Ramos (cell line): Measurements from ENCODE around the gene ABCA3.

ENCODE experiments used
- in situ Hi-C: fragments of 300-500 bp; cut with MboI; formaldehyde crosslinking; loops from one replicate; pipeline ENCODE4 v1.14.3; 2022; ENCODE audit warnings: low sequenced_read_pairs; ENCODE audit not compliant: unreplicated experiment

Gene ABCA3

DNA sequence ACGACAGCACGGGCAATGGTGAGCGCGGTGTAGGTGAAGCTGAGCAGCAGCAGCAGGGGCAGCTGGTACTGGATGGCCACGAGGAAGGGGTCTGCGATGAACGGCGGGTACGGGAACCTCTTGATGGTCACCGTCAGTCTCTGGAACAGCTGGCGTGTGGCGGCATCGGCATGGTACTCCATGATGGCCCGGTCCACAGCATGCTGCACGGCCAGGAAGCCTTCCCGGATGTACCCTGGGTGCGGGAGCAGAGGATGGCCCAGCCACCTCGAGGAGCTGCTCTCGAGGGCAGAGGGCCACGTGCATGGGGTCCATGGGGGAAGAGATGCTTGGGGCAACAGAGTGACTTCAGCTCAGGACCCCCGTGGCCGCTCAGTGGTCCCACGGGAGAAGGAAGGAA lies 20.9 kb downstream of the ABCA3 start:
- in situ Hi-C loops, result no loop called here

DNA sequence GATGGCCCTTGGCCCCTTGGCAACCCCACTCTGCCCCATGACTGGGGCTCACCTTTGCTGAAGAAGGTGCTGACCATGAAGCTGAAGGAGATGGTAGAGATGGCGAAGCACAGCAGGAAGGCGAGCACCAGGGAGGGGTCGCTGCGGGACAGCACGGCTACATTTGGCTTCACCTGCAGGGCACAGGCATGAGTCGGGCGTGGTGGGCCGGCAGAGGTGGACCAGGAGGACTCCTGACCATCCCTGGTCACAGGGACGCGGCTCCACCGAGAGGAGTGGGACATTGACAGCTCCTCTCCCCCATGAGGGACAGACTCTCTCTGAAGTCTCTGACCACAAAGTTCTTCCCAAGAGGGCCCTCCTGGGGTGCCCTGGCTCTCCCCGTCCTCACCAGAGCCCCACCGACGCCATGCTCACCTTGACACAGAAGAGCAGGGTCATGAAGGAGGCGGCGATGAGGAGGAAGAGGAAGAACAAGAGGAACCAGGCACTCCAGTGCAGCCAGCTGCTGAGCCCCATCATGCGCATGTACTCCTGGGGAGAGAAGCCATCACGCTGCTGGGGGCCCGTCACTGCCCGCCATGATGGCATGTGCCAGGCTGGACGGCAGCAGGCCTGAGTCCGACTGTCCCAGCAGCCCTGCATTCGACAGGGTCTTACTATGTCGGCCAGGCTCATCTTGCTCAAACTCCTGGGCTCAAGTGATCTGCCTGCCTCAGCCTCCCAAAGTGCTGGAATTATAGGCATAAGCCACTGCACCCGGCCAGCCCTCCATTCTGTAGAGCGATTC lies 23.1 kb downstream of the ABCA3 start:
- in situ Hi-C loops, result no loop called here

DNA sequence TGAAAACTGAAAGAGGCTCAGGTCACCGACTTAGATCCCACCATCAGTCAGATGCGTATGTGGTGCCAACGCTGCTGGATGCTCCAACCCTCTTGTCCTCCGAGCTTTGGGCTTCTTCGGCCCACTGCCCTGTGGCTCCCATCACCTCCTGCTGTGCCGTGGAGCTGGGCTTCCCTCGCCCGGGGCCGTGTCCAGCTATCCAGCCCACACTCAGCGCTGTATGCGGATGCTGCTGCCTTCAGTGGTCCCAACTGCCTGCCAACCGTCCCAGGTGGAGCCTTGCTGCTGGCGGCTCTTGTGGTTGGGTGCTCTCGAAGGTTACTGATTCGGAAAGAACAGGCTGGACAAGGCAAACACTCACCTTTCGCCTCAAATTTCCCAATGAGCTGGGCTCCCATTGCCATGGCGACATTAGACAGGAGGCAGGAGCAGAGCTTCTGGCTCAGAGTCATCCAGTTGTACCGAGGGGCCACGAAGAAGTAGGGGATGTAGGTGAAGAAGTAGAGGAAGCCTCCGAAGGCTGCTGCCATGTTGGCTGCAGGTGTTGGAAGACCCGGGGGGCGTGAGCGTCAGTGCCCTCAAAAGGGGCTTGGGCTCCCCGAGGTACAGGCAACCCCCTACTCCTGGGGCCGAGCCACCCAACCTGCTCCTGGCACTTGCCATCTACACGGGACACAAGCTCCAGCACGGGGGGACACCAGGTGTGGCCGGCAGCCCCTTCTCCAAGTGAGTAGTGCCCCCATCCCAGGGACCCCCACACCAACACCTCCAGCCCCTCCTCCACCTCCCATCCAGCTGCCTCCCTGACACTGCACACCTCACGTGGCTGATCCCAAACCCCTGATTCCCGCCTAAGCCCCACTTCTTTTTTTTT lies 32.2 kb downstream of the ABCA3 start:
- in situ Hi-C loops, result no loop called here

DNA sequence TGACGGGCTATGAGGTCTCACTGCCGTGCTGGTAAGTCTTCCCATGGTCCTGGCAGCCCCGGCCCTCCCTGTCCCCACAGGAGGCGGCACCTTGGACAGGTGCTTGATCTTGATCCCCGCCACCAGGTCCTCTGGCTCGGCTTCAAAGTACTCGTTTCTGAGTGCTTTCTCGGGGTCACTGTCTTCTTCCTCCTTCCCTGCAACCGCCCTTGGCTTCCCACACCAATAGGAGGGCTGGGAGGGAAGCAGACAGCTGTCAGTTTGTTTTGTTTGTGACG lies 40.7 kb downstream of the ABCA3 start:
- in situ Hi-C loops, result no loop called here

DNA sequence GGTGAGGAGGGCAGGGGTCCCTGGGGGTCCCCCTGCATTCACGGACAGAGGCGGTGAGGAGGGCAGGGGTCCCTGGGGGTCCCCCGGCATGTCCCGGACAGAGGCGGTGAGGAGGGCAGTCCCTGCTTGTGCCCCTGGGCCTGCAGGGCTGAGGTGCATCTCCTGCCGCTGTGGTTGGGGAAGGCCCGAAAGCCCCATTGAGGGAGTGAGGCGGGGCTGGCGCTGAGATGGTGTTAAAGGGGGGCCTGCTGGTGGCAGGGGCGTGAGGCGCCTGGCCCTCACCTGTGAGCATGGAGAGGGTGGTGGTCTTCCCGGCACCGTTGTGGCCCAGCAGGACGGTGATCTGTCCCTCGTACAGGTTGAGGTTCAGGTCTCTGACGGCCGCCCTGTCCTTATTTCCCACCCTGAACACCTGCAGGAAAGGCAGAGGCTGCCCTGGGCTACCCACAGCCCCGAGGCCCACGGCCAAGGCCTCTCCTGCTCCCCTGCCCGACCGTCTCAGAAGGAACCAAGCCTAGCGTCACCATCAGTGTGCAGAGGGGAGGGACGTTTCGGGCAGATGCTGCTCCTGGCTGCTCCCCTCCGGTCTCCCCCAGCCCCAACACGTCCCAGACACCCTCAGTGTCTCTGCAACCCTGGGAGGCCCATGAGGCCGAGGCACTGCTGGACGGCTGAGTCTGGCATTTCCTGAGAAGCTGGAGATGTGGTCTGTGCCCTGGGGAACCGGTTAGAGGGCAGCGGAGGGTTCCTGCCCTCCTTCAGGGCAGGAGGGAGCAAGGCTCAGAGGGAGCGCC lies 41.2 kb downstream of the ABCA3 start:
- in situ Hi-C loops, result no loop called here

DNA sequence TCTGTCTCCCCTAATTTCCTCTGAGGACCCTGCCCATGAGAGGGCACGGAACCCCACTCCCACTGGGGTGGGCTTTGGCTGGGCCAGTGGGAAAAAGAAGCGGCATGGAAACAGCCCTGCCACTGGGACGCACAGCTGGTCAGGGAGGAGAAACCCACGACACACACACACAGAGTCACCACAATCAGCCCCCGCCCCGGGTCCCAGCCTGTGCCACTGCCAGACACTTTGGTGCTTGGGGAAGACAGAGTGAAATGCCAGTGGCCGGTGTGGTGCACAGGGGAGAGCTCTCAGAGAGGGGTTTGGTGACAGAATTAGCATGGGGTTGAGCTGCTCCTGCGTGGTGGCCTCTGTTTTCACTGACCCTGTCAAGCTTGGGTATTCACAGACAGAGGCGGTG lies 41.9 kb downstream of the ABCA3 start:
- in situ Hi-C loops, result no loop called here

DNA sequence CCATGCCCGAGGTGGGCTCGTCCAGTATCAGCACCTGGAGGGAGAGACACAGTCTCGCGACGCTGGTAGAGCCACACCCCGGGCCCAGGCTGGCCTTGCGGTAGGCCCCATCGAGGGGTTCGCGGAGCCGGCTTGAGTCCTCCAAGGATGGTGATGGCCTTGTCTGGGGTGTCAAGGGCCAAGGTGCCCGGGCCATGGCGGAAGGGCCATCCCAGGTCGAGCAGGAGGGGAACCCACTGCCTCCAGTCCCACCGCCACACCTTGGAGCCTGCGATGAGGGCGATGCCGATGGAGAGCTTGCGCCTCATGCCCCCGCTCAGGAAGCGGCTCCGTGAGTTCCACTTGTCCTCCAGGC lies 43.0 kb downstream of the ABCA3 start:
- in situ Hi-C loops, result no loop called here

DNA sequence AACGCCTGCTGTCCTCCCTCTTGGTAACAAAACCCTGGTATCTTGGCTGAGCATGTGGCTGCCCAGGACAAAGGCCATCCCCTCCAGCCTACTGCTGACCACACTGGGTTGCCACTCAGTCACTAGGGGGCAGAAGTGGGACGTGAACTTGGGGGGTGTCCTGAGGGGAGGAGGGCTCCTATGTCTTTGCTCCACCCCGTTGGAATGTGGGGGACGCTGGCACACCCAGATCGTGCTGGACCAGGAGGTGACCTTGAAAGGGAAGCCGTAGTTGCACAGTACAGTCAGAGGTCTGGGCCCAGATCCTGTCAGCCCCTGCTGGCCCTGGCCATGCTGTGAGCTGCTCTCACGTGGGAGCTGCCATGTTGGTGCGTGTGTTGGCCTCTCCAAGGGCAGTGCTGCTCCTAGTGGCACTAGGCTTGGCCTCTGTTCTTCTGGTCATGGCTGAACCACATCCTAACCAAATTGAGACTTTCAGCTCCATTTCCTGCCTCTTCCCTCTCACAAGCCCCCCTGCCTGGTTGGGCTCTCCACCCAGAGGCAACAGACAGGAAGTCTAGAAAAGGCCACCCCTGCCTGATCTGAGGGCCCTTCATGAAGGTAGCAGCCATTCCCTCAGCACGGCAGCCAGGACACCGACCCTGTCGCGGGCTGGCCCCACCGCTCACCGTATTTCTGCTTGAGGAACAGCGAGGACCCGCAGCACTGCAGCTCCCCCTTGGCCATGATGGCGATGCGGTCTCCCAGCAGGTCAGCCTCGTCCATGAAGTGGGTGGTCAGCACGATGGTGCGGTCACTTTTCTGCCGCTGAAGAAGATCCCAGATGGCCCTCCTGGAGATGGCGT lies 43.6 kb downstream of the ABCA3 start:
- in situ Hi-C loops, result no loop called here

DNA sequence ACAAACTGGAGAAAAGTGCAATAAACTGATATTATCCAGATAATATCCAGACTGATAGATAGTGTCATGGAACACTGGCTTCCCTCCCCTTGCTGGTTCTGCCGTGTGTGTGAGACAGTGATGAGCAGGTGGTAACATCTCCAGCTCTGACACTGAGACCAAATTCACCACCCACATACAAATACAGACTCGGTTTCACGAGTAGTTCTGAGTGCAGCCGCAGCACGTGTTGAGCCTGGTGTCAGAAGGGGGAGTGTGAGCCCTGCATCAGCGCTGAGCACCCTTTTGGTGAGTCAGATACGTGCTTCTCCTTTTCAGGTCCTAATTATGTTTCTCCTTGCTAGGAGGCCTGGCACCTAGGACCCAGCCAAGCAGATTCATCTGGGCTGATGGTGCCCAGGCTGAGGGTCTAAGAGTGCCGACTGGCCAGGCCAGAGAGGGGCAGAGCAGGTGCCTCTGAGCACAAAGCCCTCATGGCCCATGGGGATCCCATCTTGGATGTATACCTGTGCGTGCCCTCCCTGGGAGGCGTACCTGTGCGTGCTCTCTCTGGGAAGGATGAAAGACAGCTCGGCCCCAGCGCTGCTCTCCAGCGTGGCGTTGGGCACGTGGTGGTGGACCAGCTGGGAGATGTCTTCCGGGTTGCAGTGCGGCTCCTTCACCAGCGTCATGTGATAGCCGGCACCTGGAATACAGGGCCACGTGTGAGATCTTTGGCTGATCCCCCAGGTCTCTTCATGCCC lies 45.3 kb downstream of the ABCA3 start:
- in situ Hi-C loops, result no loop called here

DNA sequence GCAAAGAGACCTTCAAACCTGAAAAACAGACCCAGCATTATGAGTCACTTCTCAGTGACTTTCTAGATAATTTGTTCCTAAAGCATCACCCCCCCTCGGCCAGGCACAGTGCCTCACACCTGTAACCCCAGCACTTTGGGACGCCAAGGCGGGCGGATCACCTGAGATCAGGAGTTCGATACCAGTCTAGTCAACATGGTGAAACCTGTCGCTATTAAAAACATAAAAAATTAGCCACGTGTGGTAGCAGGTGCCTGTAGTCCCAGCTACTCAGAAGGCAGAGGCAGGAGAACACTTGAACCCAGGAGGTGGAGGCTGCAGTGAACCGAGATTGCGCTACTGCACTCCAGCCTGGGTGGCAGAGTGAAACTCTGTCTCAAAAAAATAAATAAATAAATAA lies 48.3 kb downstream of the ABCA3 start:
- in situ Hi-C loops, result no loop called here

DNA sequence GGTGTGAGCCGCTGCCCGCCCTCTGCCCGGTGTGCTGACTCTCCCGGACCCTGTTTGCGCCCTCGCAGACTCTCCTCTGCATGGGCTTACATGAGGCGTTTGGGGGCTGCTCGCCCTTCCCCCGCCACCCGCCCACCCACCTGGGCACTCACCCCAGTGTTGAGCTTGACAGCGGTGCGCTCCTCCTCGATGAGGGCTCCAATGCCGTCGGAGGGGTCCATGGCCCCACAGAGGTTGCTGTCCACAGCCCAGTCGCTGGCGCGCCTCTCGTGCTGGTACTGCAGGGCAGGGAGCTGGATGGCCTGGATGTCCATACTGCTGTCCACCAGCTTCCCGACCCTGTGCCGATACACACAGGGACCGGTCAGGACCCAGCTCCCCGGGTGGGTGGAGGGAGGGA lies 51.2 kb downstream of the ABCA3 start:
- in situ Hi-C loops, result no loop called here

DNA sequence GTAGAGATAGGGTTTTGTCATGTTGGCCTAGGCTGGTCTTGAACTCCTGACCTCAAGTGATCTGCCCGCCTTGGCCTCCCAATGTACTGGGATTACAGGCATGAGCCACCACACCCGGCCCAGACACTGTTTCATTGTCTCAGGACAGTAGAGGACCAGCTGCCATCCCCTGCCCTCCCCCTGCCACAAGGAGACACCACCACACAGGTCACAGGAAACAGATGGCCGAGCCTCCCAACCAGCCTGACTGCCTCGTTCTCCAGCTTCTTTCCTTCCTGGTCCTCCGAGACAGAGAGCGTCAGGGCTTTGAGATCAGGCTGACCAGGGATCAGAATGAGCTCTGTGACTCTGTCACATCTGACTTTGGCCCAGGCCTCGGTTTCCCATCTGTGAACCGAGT lies 51.8 kb downstream of the ABCA3 start:
- in situ Hi-C loops, result no loop called here

DNA sequence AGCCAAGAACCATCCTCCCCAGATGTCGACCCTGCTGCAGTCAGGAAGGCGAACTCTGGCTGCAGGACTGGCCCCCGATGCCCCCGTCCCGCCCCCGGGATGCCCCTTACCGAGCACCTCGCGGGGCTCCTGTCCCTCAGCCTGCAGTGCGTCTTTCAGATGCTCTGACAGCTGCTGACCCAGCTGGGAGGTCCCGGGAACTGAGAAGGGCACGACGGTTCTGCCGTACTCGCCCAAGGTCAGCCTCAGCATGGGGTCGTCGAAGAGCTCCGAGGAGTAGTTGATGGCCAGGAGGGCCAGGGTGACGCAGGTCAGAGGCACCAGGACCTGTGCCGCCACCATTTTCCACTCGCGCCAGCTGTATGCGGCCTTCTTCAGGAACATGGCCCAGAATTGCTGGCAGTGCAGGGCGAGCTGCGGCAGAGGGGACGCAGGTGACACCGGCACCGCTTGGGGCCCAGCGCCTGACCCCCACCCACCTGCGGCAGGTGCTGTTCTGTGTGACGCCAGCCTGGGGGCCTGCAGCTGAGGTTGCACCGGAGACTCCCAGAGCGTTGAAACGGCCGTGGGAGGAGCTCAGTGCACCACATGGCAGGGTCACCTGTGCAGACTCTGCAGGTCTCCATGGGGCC lies 52.5 kb downstream of the ABCA3 start:
- in situ Hi-C loops, result no loop called here

DNA sequence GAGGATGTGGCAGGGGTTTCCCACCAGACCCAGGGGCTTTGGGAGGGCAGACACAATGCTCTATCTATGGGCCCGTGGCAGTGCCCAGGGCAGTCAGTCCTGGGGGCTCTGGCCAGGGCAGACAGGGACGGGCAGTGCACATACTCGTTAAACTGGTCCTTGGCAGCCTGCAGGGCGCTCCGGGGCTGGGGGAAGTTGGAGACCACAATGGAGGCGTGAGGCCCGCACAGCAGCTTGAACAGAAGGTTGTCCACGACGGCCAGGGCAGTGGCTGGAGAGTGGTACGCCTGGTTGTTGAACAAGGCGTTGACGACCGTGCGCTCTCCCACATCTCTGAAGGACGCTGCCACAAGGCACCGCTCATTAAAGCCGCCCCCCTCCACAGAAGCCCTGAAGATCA lies 54.0 kb downstream of the ABCA3 start:
- in situ Hi-C loops, result no loop called here

DNA sequence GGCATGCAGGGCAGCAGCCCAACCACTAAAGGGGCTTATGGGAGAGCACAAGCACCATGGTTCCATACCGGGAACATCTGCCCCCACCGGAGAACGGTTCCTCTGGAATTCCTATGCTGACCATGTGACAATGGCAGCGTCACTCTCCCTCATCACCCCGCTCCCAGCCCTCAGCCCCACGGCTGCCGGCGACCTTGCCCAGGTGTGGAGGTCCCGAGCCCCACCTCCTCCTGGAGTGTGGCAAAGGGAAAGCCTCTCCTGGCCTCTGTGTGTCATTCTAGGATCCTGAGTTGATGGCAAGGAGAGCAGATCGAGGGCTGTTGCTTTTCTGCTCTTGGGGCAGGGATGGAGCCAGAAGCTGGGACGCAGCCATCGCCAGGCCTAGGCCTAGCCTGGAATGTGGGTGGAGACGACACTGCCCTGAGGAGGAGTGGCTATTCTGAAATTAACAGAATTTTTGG lies 54.8 kb downstream of the ABCA3 start:
- in situ Hi-C loops, result no loop called here

DNA sequence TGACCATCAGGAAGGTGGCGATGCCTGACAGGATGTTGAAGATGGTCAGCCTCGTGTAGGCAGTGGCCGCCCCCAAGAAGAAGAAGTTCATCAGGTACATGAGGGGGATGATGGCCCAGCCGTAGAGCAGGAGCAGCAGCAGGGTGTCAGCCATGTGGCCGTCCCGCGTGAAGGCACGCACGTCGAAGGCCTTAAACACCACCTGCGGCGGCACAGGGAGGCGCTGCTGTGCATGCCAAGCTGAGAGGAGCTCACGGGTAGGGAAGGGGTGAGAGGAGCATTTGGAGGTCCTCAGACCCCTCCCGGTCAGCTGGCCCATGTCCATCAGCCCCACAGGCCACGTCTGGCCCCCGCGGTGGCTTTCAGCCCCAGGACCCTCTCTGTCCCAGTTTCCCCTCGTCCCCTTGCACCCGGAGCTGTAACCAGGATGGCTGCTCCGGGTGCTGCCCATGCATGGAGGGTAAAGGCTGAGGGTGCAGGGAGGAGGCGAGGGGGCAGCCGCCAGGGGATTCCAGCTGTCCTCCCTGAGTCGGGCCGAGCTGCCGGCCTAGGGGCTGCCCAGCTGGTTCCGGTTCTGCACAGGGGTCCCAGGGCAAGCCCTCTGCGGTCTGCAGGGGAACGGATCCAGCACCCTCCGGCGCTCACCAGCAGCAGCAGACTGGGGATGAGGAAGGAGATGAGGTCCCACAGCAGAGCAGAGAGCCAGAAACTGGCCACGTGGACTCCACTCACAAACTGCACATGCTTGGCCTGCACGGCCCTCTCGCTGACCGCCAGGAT lies 55.5 kb downstream of the ABCA3 start:
- in situ Hi-C loops, result no loop called here

DNA sequence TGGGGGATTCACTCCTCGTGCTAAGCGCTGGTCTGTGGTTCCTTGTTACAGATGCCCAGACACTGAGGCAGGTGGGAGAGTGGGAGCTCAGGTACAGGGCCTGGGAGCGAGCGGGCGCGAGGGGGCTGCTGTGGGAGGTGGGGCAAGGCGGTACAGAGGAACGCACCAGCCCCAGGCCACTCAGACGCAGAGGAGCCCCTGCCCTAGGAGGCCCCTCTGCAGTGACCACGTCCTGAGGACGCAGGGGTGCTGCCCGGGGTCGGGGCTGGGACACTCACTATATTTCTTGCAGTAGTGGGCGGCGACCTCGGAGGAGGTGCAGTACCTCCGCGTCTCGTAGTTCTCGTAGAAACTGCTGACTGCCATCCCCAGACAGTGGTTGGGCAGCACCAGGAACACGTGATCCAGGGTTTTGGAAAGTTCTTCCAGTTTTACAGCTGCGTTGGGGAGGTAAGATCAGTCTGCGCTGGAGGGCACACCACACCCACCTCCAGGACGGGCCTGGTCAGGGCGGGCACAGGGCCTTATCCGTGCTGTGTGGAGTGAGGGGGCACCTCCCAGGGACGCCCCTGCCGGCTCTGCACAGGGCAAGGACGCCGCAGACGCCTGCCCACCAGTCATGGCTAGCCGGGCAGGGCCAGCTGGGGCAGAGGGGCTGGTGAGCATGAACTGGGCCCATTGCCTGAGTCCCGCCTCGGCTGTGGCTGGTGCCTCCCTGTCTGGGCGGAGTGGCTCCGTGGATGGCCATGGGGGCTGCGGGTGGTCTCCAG lies 56.3 kb downstream of the ABCA3 start:
- in situ Hi-C loops, result no loop called here
